ENCODE data around the gene FAM72A. TPM values are rescaled to one million over a fixed set of nuclear protein-coding genes. Genes with fewer than 3 reads are reported as not detected.

The FAM72A gene
- total and polyA plus RNA-seq, 2 of the 4 experiments (the other 2 are of a cell fraction): 2.2 to 5.0 TPM

GRCh38 chr1:206145771-206146290, 56.8 kb downstream of the FAM72A start:
- POLR2A ChIA-PET (ENCODE audit: unreplicated experiment): no interaction called here
- no peak overlapping the region for H3K56ac ChIP-seq (ENCODE audit: extremely low read depth, insufficient read depth, low read length)
- H2AK9ac ChIP-seq (replicated peaks; ENCODE audit: low read depth, low read length, poor library complexity): no peak overlapping the region
- H3K9me1 ChIP-seq (ENCODE audit: insufficient read depth, low read length): no peaks in the 10 kb centered on the region
- H3K79me1 ChIP-seq (ENCODE audit: low read depth in 1 of 2, low read length in 2 of 2): no peaks in the 10 kb centered on the region
- no peak overlapping the region for H4K8ac ChIP-seq (ENCODE audit: low read depth in 2 of 2, low read length in 2 of 2)
- dilution Hi-C loops (cut with HindIII; ENCODE audit: low sequenced_read_pairs, unreplicated experiment) (no loop called here), in situ Hi-C loops (cut with MboI; ENCODE audit: low sequenced_read_pairs) (no loop called here), intact Hi-C loops (cut with micrococcal nuclease) (no loop called here)
- ATAC-seq (ENCODE audit: low read depth): no peak
- TF ChIP-seq MXI1 (IDR thresholded peaks at IDR 0.05; ENCODE audit: borderline replicate concordance, low read depth, low read length) (no peak), USF2 (IDR thresholded peaks at IDR 0.05; ENCODE audit: low read depth, low read length) (no peak)
- no peak overlapping the region for H2BK5ac ChIP-seq (ENCODE audit: low read depth, low read length, poor library complexity, severe bottlenecking)
- no peak overlapping the region for H3K14ac ChIP-seq (replicated peaks; ENCODE audit: low read depth, low read length)
- no peak overlapping the region for H3K23ac ChIP-seq (ENCODE audit: low read depth, low read length)
- H3K18ac ChIP-seq (ENCODE audit: low read depth, low read length): no peak overlapping the region
- no CpG with 5 or more reads among the region's 3 CpGs for WGBS, 2 experiments (ENCODE audit: extremely low coverage in 2 of 2, insufficient read length in 1 of 2)
- no peak overlapping the region for H2BK20ac ChIP-seq (ENCODE audit: low read depth, low read length)
- no peaks in the 10 kb centered on the region for H3K4me1 ChIP-seq (ENCODE audit: control insufficient read depth, insufficient read depth, low read length)
- H2AFZ ChIP-seq (replicated peaks; ENCODE audit: low read length, poor library complexity): no peak overlapping the region
- no peak overlapping the region for H3K27ac ChIP-seq (ENCODE audit: insufficient read depth, low read length)
- H3K4ac ChIP-seq (ENCODE audit: low read depth, low read length): no peak overlapping the region
- no peak overlapping the region for H2AK5ac ChIP-seq (ENCODE audit: low read depth, low read length)
- H3K4me3 ChIP-seq (ENCODE audit: insufficient read depth, low read depth, low read length): no peak overlapping the region
- H4K91ac ChIP-seq (ENCODE audit: insufficient read depth, low read depth, low read length): no peak overlapping the region
- no peaks in the 10 kb centered on the region for H3K36me3 ChIP-seq (ENCODE audit: control insufficient read depth, insufficient read depth, low read length)
- no peak for DNase-seq
- CTCF ChIA-PET: no interaction called here
- BruUV-seq (replicated peaks): no TSS peak
- peaks cover 59% of the 10 kb centered on the region for H3K27me3 ChIP-seq (ENCODE audit: control insufficient read depth, insufficient read depth, low read length)
- no peak overlapping the region for H4K5ac ChIP-seq (ENCODE audit: low read depth, low read length)
- no peak overlapping the region for H2BK15ac ChIP-seq (ENCODE audit: low read depth, low read length)
- no peak overlapping the region for H3K4me2 ChIP-seq (ENCODE audit: low read depth, low read length)
- H2BK120ac ChIP-seq (ENCODE audit: low read depth, low read length): no peak overlapping the region
- H4K20me1 ChIP-seq (ENCODE audit: insufficient read depth, low read length): no peaks in the 10 kb centered on the region
- peaks cover 6% of the 10 kb centered on the region for H3K9me3 ChIP-seq (ENCODE audit: control insufficient read depth, insufficient read depth, low read length)
- no peak overlapping the region for H3K9ac ChIP-seq (ENCODE audit: low read depth, low read length)
